ENCODE measurements around the gene FAM72D. TPM values are rescaled to one million over a fixed set of nuclear protein-coding genes. Genes with fewer than 3 reads are reported as not detected.

Gene FAM72D
- total RNA-seq, 4 donors from 2014 or later = 0.22 TPM; not detected in 3

Other genes with a start within 250 kb of the FAM72D start
- gene SRGAP2B, start 646 bp upstream of the FAM72D start, total RNA-seq = 10 to 100 TPM in 3 of 4 donors, 1 to 10 TPM in 1; 8.0 to 12.0 (median 11.6) TPM
- gene PPIAL4D, start 146.2 kb downstream of the FAM72D start, total RNA-seq = not detected